Measurements from ENCODE around the gene METTL26. TPM values are rescaled to one million over a fixed set of nuclear protein-coding genes. Genes with fewer than 3 reads are reported as not detected.

The METTL26 gene
- total RNA-seq, 4 donors from 2014 or later = 69.6 to 105 (median 79.9) TPM

DNA sequence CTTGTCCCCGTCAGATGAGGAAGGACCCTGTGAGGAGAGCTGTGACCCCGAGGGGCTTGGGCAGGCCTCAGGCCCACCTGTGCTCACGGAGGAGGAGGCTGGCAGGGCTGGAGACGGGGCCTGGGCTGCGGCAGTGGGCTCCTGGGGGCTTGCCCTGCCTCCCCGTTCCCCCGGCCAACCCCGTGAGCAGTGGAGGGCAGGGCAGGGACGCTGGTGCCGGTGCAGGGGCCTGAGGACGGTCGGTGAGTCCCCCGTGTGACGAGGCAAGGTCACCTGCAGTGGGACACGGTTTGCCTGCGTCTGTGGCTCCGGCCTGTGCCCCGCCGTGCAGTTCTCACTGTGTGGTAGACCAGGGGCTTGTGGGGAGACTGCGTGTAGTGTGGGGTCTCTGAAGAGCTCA is 23.5 kb upstream of the METTL26 start:
- Histone ChIP-seq H3K4me3 (no peak overlapping the region), H3K36me3 (peaks cover 0 to 54% (median 5%) of the 10 kb centered on the region in 3 donors), H3K4me1 (peaks cover 10 to 18% (median 13%) of the 10 kb centered on the region in 3 donors), H3K27ac (no peak overlapping the region), H3K9me3 (no peaks in the 10 kb centered on the region), H3K27me3 (no peaks in the 10 kb centered on the region)
- no peak for DNase-seq
- intact Hi-C loops (cut with DNase I) = loop anchor here (10.0 kb wide), 1 partner anchor 75 kb away; no protein-coding TSS in a partner anchor
- WGBS, 2 donors = 92% methylated on average over 13 of the region's 20 CpGs; no CpG with 5 or more reads in 1 of the 2 donors
- TF ChIP-seq POLR2A (IDR thresholded peaks at IDR 0.05) = no peak
- TF ChIP-seq CTCF (IDR thresholded peaks at IDR 0.05) = no peak

DNA sequence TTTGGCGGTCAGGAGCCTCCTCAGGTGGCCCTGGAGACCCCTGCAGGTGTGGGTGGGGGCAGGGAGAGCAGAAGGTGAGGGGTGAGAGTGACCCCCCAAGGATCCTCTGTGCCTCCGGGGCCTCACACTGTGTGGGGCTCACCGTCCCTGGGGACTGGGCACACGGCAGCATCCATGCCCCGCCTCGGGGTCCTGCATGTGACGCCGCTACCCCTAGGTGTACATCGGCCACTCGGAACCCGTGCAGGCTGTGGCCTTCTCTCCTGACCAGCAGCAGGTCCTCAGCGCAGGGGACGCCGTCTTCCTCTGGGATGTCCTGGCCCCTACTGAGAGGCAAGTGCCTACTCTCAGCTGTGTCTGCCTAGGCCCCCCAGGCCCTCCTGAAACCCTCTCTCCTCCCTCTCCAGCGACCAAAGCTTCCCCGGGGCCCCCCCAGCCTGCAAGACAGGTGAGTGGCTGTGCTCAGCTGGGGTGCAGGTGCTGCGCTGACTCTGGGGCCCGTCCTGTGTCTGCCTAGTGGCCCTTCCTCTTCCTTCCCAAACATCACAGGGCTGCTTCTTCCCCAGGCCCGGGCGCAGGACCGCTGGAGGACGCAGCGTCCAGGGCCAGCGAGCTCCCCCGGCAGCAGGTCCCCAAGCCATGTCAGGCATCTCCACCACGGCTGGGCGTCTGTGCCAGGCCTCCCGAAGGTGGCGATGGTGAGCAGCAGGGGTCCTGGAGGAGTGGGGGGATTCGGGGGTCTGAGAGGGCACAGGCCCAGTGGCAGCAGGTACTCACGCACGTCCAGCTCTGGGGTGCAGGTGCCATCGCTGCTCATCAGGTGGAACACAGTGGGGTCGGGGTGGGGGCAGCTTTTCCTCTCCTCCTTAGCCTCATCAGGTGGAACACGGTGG is 22.8 kb upstream of the METTL26 start:
- Histone ChIP-seq H3K4me3 (no peak overlapping the region), H3K27me3 (no peaks in the 10 kb centered on the region), H3K27ac (no peak overlapping the region), H3K36me3 (peaks cover 0 to 57% (median 5%) of the 10 kb centered on the region in 3 donors), H3K9me3 (no peaks in the 10 kb centered on the region), H3K4me1 (peaks cover 10 to 18% (median 13%) of the 10 kb centered on the region in 3 donors)
- intact Hi-C loops (cut with DNase I) = no loop called here
- TF ChIP-seq POLR2A (IDR thresholded peaks at IDR 0.05) (no peak), CTCF (IDR thresholded peaks at IDR 0.05) (no peak)
- no peak for DNase-seq
- WGBS, 2 donors = 77 to 99% methylated on average over 4 to 8 of the region's 35 CpGs

- WGBS, 2 donors = 86% methylated on average over 11 of the region's 22 CpGs; no CpG with 5 or more reads in 1 of the 2 donors
- Histone ChIP-seq H3K36me3 (peaks cover 0 to 69% (median 5%) of the 10 kb centered on the region in 3 donors), H3K4me3 (no peak overlapping the region), H3K9me3 (no peaks in the 10 kb centered on the region), H3K27ac (no peak overlapping the region), H3K4me1 (peaks cover 10 to 18% (median 13%) of the 10 kb centered on the region in 3 donors), H3K27me3 (no peaks in the 10 kb centered on the region)
- intact Hi-C loops (cut with DNase I) = no loop called here
- no peak for TF ChIP-seq CTCF (IDR thresholded peaks at IDR 0.05)
- TF ChIP-seq POLR2A (IDR thresholded peaks at IDR 0.05) = no peak
- no peak for DNase-seq
Measured at GRCh38 chr16:657487-657886, 21.4 kb upstream of the METTL26 start.

DNA sequence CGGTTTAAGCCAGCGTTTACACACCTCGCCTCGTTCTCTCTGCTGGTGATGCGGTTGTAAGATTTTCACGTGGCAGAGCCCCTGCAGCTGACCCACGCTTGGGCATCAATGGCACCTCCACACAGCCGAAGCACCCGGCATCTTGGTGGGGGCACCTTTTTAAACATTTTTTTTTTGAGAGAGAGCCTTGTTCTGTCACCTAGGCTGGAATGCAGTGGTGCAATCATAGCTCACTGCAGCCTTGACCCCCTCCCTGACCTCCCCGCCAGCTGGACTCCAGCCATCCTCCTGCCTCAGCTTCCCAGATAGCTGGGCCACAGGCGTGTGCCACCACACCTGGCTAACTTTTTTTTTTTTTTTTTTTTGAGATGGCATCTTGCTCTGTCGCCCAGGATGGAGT is 17.9 kb upstream of the METTL26 start:
- TF ChIP-seq CTCF (IDR thresholded peaks at IDR 0.05) = no peak
- no peak for TF ChIP-seq POLR2A (IDR thresholded peaks at IDR 0.05)
- WGBS, 2 donors = 89 to 95% methylated on average over 10 to 12 of the region's 12 CpGs
- Histone ChIP-seq H3K27ac (no peak overlapping the region), H3K27me3 (no peaks in the 10 kb centered on the region), H3K36me3 (peaks cover 0 to 70% (median 5%) of the 10 kb centered on the region in 3 donors), H3K4me1 (peaks cover 10 to 20% (median 13%) of the 10 kb centered on the region in 3 donors), H3K9me3 (no peaks in the 10 kb centered on the region), H3K4me3 (no peak overlapping the region)
- intact Hi-C loops (cut with DNase I) = no loop called here
- DNase-seq = no peak
